Astrocyte (in vitro differentiated cells and primary cell): ENCODE measurements around the gene GNG12. TPM values are rescaled to one million over a fixed set of nuclear protein-coding genes. Genes with fewer than 3 reads are reported as not detected.
A peak's percentile ranks its signal among the peaks of the same experiment; 100 is the strongest.

Source experiments
- DNase-seq: peaks from one replicate; pipeline ENCODE4 v3.0.0-alpha.2; 2010; ENCODE audit warnings: low read depth
- FAIRE-seq: peaks from 2 replicates; lab custom pipeline; 2011; peaks lifted over from hg19 to GRCh38; lab: Jason Lieb, UNC
- H2AFZ ChIP-seq: 2 replicates; pipeline ENCODE4 v1.6.0; 2012; ENCODE audit warnings: low read depth, low read length, inconsistent platforms
- H3K27ac ChIP-seq: 2 replicates; pipeline ENCODE4 v1.5.1; 2011; ENCODE audit warnings: low read depth, low read length, inconsistent platforms
- H3K27me3 ChIP-seq: 2 replicates; pipeline ENCODE4 v1.6.0; 2011; ENCODE audit warnings: low read length, inconsistent platforms; ENCODE audit not compliant: insufficient read depth
- H3K36me3 ChIP-seq: 2 replicates; pipeline ENCODE4 v1.5.1; 2011; ENCODE audit warnings: low read length, inconsistent platforms; ENCODE audit not compliant: insufficient read depth
- H3K4me1 ChIP-seq: 2 replicates; pipeline ENCODE4 v1.5.1; 2011; ENCODE audit warnings: low read length, inconsistent platforms; ENCODE audit not compliant: insufficient read depth
- H3K4me2 ChIP-seq: 2 replicates; pipeline ENCODE4 v1.6.0; 2012; ENCODE audit warnings: low read length, inconsistent platforms
- H3K4me3 ChIP-seq: 2 replicates; pipeline ENCODE4 v1.5.1; 2011; ENCODE audit warnings: low read depth, mild to moderate bottlenecking, low read length, inconsistent platforms; ENCODE audit not compliant: insufficient read depth
- H3K79me2 ChIP-seq: 2 replicates; pipeline ENCODE4 v1.6.0; 2012; ENCODE audit warnings: mild to moderate bottlenecking, low read length, inconsistent platforms; ENCODE audit not compliant: insufficient read depth
- H3K9ac ChIP-seq: 2 replicates; pipeline ENCODE4 v1.6.0; 2012; ENCODE audit warnings: mild to moderate bottlenecking, low read length, inconsistent platforms
- H3K9me3 ChIP-seq: 2 replicates; pipeline ENCODE4 v1.5.1; 2012; ENCODE audit warnings: low read depth, mild to moderate bottlenecking, low read length, inconsistent platforms; ENCODE audit not compliant: insufficient read depth
- H4K20me1 ChIP-seq: 2 replicates; pipeline ENCODE4 v1.6.0; 2012; ENCODE audit warnings: low read length, inconsistent platforms; ENCODE audit not compliant: insufficient read depth
- H3K27ac Mint-ChIP-seq: one replicate; pipeline ENCODE4 v1.8.0; 2021; ENCODE audit warnings: mild to moderate bottlenecking, mixed read lengths; ENCODE audit not compliant: unreplicated experiment
- H3K27me3 Mint-ChIP-seq: one replicate; pipeline ENCODE4 v1.8.0; 2021; ENCODE audit warnings: low read depth, mixed read lengths; ENCODE audit not compliant: unreplicated experiment
- H3K36me3 Mint-ChIP-seq: one replicate; pipeline ENCODE4 v1.8.0; 2021; ENCODE audit warnings: low read depth, mixed read lengths; ENCODE audit not compliant: unreplicated experiment
- H3K4me1 Mint-ChIP-seq: one replicate; pipeline ENCODE4 v1.8.0; 2021; ENCODE audit warnings: low read depth, mixed read lengths; ENCODE audit not compliant: unreplicated experiment
- H3K4me3 Mint-ChIP-seq: one replicate; pipeline ENCODE4 v1.8.0; 2021; ENCODE audit warnings: mild to moderate bottlenecking, moderate library complexity, mixed read lengths; ENCODE audit not compliant: unreplicated experiment
- H3K9me3 Mint-ChIP-seq: one replicate; pipeline ENCODE4 v1.8.0; 2021; ENCODE audit warnings: mild to moderate bottlenecking, mixed read lengths; ENCODE audit not compliant: unreplicated experiment
- CTCF ChIP-seq: IDR thresholded peaks from 2 replicates; pipeline ENCODE4 v1.5.1; 2011; ENCODE audit warnings: low read depth, mild to moderate bottlenecking, inconsistent platforms, low read length, moderate library complexity; ENCODE audit not compliant: insufficient read depth
- EZH2 ChIP-seq: IDR thresholded peaks from 2 replicates; pipeline ENCODE4 v1.6.1; 2012; ENCODE audit warnings: mild to moderate bottlenecking, low read length, inconsistent platforms; ENCODE audit not compliant: insufficient read depth
- total RNA-seq: library from RNA; stranded (reverse); gene quantifications from 2 replicates; pipeline ENCODE4 v1.2.1, GENCODE V29; 2021

The GNG12 gene
- total RNA-seq, 1 donor from 2014 or later = 101 TPM

DNA sequence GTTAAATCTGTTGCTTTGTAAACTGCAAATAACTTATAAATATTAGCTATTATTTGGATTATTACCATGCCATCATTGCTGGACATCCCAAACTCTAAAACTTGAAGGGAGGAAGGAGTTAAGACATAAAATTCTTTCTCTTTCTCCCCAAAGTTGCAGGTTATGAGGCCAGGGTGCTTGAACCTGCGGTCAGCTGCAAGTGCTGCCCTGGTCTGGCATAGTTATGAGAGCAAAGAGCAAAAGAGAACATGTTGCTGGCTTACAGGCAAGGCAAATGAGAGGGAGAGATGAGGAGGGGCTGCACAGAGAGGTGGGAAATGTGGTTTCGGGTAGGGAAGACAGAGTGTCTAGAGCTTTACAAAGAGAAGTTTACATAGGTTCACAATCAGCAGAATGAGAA lies 117.4 kb downstream of the GNG12 start:
- no peaks in the 10 kb centered on the region for H3K9me3 Mint-ChIP-seq
- H3K4me1 Mint-ChIP-seq = peaks cover 36% of the 10 kb centered on the region
- Histone ChIP-seq H2AFZ (no peak overlapping the region), H4K20me1 (peaks cover 47% of the 10 kb centered on the region), H3K27me3 (no peaks in the 10 kb centered on the region), H3K4me2 (no peak overlapping the region), H3K79me2 (peaks cover 76% of the 10 kb centered on the region), H3K27ac (no peak overlapping the region), H3K4me3 (no peak overlapping the region), H3K36me3 (no peaks in the 10 kb centered on the region), H3K9me3 (no peaks in the 10 kb centered on the region), H3K9ac (no peak overlapping the region), H3K4me1 (peaks cover 25% of the 10 kb centered on the region)
- no peaks in the 10 kb centered on the region for H3K27me3 Mint-ChIP-seq
- no peak for DNase-seq
- H3K36me3 Mint-ChIP-seq = peaks cover 2% of the 10 kb centered on the region
- H3K27ac Mint-ChIP-seq = no peak overlapping the region
- H3K4me3 Mint-ChIP-seq = no peak overlapping the region
- FAIRE-seq = no peak
- TF ChIP-seq CTCF (no peak), EZH2 (no peak)

DNA sequence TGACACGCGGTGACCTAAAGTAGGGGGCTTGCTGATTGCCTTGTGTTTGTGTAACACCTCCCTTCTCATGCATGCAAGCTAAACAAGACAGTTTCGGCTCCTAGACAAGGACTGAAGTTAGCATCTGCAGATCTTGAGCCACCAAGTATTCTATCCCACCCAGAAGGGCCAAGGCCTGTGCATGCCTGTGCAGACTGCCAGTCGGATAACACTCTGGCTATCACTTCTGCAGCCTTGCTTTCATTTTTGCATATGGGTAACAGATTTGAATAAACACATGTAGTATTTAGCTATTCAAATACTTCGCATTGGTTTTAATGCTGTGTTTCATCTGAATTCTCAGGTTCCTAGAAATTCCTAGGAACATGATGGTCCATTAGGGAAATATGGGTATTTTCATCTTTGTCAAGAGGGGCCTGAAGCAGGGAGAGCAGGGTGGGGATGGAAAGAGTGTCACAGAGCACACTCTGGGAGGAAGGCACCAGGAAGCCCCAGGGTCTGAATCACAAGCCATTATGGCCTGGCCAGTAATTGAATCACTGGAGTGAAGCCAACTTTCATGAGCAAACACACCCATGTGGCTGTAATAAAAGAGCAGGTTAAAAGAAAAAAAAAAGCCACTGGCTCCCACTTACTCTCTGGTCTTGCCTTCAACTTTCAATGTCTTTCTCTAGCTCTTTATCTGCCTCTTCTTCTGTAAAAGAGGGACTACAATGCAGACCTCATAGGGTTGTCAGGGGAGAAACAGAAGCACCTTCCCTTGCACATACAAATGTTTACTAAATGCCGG lies 120.0 kb downstream of the GNG12 start:
- H3K4me1 Mint-ChIP-seq = peaks cover 53% of the 10 kb centered on the region
- Histone ChIP-seq H4K20me1 (peaks cover 42% of the 10 kb centered on the region), H3K27me3 (no peaks in the 10 kb centered on the region), H3K79me2 (peaks cover 68% of the 10 kb centered on the region), H3K4me1 (peaks cover 45% of the 10 kb centered on the region), H2AFZ (no peak overlapping the region), H3K9me3 (no peaks in the 10 kb centered on the region), H3K9ac (peak overlapping the region; percentile 17), H3K4me2 (peak overlapping the region; percentile 44), H3K4me3 (no peak overlapping the region), H3K36me3 (no peaks in the 10 kb centered on the region), H3K27ac (peak overlapping the region; percentile 9)
- H3K27ac Mint-ChIP-seq = no peak overlapping the region
- no peak overlapping the region for H3K4me3 Mint-ChIP-seq
- peaks cover 2% of the 10 kb centered on the region for H3K36me3 Mint-ChIP-seq
- DNase-seq (peak; percentile 84), FAIRE-seq (no peak)
- TF ChIP-seq CTCF (no peak), EZH2 (no peak)
- H3K9me3 Mint-ChIP-seq = no peaks in the 10 kb centered on the region
- no peaks in the 10 kb centered on the region for H3K27me3 Mint-ChIP-seq

GRCh38 chr1:67711855-67712212 lies 121.4 kb downstream of the GNG12 start:
- FAIRE-seq (no peak), DNase-seq (no peak)
- H3K27ac Mint-ChIP-seq = no peak overlapping the region
- Histone ChIP-seq H3K9ac (no peak overlapping the region), H3K4me2 (no peak overlapping the region), H3K4me1 (peaks cover 51% of the 10 kb centered on the region), H2AFZ (no peak overlapping the region), H3K9me3 (no peaks in the 10 kb centered on the region), H3K27me3 (no peaks in the 10 kb centered on the region), H3K4me3 (no peak overlapping the region), H3K36me3 (no peaks in the 10 kb centered on the region), H4K20me1 (peaks cover 41% of the 10 kb centered on the region), H3K27ac (no peak overlapping the region), H3K79me2 (peaks cover 64% of the 10 kb centered on the region)
- no peaks in the 10 kb centered on the region for H3K27me3 Mint-ChIP-seq
- peaks cover 4% of the 10 kb centered on the region for H3K36me3 Mint-ChIP-seq
- peaks cover 59% of the 10 kb centered on the region for H3K4me1 Mint-ChIP-seq
- no peaks in the 10 kb centered on the region for H3K9me3 Mint-ChIP-seq
- no peak for TF ChIP-seq CTCF
- no peak for TF ChIP-seq EZH2
- H3K4me3 Mint-ChIP-seq = no peak overlapping the region
